ENCODE measurements around the gene VOPP1.
A peak's percentile ranks its signal among the peaks of the same experiment; 100 is the strongest.

VOPP1 gene

DNA sequence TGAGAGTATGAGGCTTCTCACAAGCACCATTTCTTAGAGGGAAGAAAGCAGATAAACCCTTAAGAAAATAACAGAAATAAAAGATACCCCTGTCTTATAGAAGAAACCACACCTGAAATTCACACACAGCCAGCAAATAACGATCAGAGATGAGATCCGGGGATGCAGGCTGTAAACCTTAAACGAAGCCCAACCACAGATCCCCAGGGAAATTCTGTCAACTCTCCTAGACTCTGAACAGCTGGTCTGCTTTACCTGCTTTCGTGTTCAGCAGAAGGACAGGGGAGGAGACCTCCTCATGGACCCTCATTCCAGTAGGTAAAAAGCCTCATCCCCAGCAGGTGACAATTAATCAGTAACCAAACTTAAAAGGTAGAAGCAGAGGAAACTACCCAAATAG is 45.0 kb downstream of the VOPP1 start:
- Histone ChIP-seq H3K9me3 (no peaks in the 10 kb centered on the region), H3K4me3 (no peak overlapping the region), H3K4me1 (peaks cover 14% of the 10 kb centered on the region), H3K36me3 (replicated peaks) (no peaks in the 10 kb centered on the region), H3K27me3 (ENCODE audit: low read depth) (no peaks in the 10 kb centered on the region)
- DNase-seq (ENCODE audit: low spot score in 2 of 2): peak in 1 of 2 experiments; percentile 6
- in situ Hi-C loops (cut with MboI; ENCODE audit: low sequenced_read_pairs): no loop called here

DNA sequence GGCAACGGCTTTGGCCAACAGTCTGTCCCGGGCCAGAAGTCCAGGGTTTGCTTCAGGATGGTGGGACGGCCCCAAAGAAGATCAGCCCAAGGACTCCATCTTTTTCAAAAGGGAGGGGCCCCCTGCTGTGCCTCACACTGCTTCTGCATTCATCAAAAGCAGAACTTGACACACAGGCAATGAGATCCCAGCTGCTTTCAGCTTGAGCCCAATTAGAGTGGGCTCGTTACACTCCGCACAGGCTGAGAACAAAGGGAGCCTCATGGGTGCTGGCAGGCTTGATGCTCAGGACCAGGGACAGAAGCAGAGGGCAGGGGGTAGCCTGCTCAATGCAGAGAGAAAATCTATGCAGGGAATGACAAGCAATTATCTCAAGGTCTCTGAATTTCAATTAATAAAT is 45.5 kb downstream of the VOPP1 start:
- Histone ChIP-seq H3K36me3 (replicated peaks) (no peaks in the 10 kb centered on the region), H3K9me3 (no peaks in the 10 kb centered on the region), H3K4me1 (peaks cover 14% of the 10 kb centered on the region), H3K27me3 (ENCODE audit: low read depth) (no peaks in the 10 kb centered on the region), H3K4me3 (no peak overlapping the region)
- in situ Hi-C loops (cut with MboI; ENCODE audit: low sequenced_read_pairs): no loop called here
- peak; percentile 69 to 75 for DNase-seq (ENCODE audit: low spot score in 2 of 2)

DNA sequence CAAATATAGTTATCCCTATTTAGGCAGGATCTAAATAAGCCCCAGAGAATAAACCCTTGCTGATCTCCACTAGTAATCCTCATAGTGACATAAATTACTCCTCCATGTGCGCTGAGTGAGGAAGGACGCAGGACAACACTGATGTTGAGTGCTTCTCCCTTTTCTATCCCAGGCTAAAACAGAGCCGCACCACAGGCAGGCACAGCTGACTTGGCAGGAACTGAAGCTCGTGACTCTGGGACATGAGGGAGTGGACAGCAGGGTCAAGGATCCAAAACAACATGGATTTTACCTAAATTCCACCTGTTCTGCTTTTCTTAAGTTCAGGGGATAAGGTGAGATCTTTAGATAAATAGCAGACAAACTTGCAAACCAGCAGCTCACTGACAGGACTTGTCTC is 46.0 kb downstream of the VOPP1 start:
- H3K36me3 ChIP-seq (replicated peaks): no peaks in the 10 kb centered on the region
- DNase-seq (ENCODE audit: low spot score in 2 of 2): no peak
- no peaks in the 10 kb centered on the region for H3K27me3 ChIP-seq (ENCODE audit: low read depth)
- in situ Hi-C loops (cut with MboI; ENCODE audit: low sequenced_read_pairs): no loop called here
- H3K4me1 ChIP-seq: peaks cover 14% of the 10 kb centered on the region
- no peak overlapping the region for H3K4me3 ChIP-seq
- H3K9me3 ChIP-seq: no peaks in the 10 kb centered on the region

DNA sequence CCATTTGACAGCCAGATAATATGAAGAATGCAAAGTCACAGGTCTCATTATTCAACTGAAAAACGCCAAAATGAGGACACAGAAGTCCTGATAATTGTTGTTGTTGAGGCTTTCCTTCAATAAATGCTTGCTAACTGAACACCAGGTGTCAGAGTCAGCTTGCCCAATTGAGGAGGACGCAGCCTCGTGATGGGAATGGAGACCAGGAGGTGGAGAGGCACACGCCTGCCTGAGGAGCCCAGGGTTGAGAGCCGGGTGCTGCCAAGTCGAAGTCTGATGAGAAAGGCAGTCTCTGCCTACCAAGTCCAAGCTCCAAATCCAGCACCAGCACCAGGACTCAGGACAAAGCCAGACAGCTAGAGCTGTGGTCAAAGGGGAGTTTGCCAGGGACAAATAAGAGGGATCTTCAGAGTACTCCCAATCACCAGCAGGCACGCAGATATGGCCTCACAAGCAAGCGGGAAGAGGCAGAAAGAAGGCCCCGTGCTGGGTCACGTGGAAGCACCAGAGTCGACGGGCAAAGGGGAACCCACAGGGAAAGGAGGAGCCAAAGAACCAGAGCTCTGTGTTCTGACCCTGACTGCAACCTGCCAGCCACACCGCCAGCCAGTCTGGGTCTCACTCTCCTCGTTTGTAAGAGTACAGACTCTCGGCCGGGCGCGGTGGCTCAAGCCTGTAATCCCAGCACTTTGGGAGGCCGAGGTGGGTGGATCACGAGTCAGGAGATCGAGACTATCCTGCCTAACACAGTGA is 47.6 kb downstream of the VOPP1 start:
- no peak overlapping the region for H3K4me3 ChIP-seq
- no peaks in the 10 kb centered on the region for H3K27me3 ChIP-seq (ENCODE audit: low read depth)
- in situ Hi-C loops (cut with MboI; ENCODE audit: low sequenced_read_pairs): no loop called here
- peaks cover 14% of the 10 kb centered on the region for H3K4me1 ChIP-seq
- no peaks in the 10 kb centered on the region for H3K9me3 ChIP-seq
- no peak for DNase-seq (ENCODE audit: low spot score in 2 of 2)
- no peaks in the 10 kb centered on the region for H3K36me3 ChIP-seq (replicated peaks)

DNA sequence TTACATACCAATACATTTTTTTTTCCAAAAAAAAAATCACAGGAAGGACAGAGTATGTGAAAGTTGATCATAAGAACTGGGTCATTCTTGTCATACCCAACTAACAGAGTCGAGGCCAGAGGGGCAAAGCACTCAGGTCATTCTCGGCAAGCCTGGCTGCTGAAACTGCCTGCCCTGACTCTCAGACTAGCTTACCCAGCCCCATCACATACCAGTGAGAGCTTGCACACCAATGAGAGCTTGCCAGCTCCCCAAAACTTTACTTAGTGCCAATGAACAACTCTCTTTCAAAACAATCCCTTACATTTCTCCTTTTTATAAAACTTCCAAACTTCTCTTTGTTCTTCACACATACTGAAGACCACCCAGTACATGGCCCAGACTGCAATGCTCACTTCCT is 48.9 kb downstream of the VOPP1 start:
- Histone ChIP-seq H3K36me3 (replicated peaks) (no peaks in the 10 kb centered on the region), H3K4me3 (no peak overlapping the region), H3K4me1 (peaks cover 14% of the 10 kb centered on the region), H3K9me3 (no peaks in the 10 kb centered on the region), H3K27me3 (ENCODE audit: low read depth) (no peaks in the 10 kb centered on the region)
- in situ Hi-C loops (cut with MboI; ENCODE audit: low sequenced_read_pairs): no loop called here
- no peak for DNase-seq (ENCODE audit: low spot score in 2 of 2)

DNA sequence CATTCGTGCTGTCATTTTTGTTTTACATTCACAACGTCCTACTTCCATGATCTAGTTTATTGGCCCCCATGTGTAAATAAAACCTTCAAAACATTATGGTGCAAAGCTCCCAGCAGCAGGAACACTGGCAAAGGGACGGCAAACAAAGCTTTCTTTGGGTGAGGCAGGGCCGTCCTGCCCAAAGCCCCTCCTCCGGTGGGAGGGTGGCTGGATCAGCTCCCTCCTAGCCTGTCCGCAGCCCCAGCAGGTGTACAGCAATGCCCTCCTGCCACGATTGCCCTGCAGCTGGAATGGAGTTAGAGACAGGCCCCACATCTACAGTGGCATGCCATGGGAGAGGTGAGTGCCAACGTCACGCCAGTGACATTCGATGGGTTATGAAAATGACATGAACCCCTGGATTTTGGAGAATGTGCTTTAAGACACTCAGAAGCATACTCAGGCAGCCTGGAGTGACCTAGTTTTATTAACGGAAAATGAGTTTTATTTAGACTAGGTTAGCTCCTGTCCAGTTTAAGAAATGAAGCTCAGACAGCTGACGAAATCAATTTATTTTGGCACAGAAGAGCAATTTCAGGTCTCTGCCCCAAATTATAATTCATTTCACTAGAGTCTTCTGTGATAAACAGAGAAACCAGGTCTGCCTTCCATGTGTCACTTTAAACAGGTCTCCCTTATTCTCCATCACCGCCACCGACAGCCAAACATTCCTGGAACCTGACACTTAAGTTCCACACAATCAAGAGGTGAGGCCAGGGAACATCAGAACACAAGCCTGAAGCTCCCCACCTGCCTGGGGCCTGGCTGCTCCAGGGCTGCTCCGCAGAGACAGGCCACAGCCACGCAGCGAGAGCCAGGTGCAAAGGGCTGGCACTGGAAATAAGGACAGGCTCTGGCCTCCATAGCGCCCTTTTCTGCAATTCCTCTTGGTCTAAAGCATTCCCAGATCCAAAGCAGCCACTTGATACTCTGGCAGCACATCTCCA is 50.1 kb downstream of the VOPP1 start:
- no peaks in the 10 kb centered on the region for H3K9me3 ChIP-seq
- H3K36me3 ChIP-seq (replicated peaks): no peaks in the 10 kb centered on the region; the same call in 1 of the 2 replicates
- no peaks in the 10 kb centered on the region for H3K27me3 ChIP-seq (ENCODE audit: low read depth)
- peaks cover 10% of the 10 kb centered on the region for H3K4me1 ChIP-seq
- DNase-seq (ENCODE audit: low spot score in 2 of 2): no peak
- in situ Hi-C loops (cut with MboI; ENCODE audit: low sequenced_read_pairs): no loop called here
- no peak overlapping the region for H3K4me3 ChIP-seq

DNA sequence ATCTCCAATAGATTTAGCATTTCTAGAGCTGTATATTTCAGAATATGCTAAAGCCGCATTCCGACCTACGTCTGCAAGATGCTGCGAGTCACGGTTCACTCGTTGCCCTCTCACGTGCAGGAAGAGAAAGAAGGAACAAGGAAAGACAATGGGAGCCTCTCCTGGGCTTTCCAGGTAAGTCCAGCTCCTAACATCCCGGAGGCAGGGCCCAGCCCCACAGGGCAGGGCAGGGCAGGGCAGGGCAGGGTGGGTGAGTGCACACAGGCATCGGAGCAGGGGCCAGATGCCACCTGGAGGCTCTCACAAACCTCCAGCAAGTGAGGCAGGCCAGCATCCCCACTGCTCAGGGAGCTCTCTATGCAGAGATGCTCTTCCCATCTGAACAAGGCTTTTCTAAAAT is 50.8 kb downstream of the VOPP1 start:
- Histone ChIP-seq H3K9me3 (no peaks in the 10 kb centered on the region), H3K4me3 (no peak overlapping the region), H3K36me3 (replicated peaks) (no peaks in the 10 kb centered on the region; the same call in 1 of the 2 replicates), H3K27me3 (ENCODE audit: low read depth) (no peaks in the 10 kb centered on the region), H3K4me1 (peaks cover 4% of the 10 kb centered on the region; the same call in 1 of the 2 replicates)
- in situ Hi-C loops (cut with MboI; ENCODE audit: low sequenced_read_pairs): no loop called here
- DNase-seq (ENCODE audit: low spot score in 2 of 2): no peak

DNA sequence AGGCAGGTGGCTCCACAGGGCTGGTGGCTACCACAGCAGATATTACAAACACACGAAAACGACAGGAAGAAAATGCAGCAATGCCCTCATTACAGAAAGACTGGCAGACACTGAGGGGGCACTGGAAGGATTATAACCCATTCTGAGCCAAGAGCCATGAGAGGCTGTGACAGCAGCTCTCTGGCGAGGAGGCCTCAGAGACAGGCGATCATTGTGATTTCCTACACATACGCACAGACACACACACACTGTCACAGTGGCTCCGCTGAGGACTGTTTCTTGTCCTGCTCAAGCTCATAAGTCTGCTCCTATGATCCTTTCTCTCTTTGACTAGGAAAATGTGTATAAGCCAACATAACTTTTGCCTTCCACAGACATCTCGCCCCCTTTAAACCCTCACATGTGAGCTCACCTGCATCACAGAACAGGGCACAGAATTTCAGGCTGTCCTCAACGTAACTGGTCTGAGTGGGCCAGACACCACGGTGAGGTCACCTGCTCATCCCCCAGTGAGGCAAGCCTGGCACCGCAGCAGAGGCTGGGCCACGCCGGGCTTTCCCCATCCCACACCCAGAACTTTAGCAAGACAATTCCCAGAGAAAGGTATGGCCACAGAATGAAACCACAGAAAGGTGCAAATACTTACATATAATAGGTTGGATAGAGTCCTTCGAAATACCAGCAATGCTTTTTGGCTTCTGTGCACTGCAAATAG is 51.7 kb downstream of the VOPP1 start:
- no peaks in the 10 kb centered on the region for H3K9me3 ChIP-seq
- DNase-seq (ENCODE audit: low spot score in 2 of 2): no peak
- in situ Hi-C loops (cut with MboI; ENCODE audit: low sequenced_read_pairs): no loop called here
- no peaks in the 10 kb centered on the region for H3K27me3 ChIP-seq (ENCODE audit: low read depth)
- no peaks in the 10 kb centered on the region; the same call in 1 of the 2 replicates for H3K36me3 ChIP-seq (replicated peaks)
- H3K4me1 ChIP-seq: no peaks in the 10 kb centered on the region
- H3K4me3 ChIP-seq: no peak overlapping the region

DNA sequence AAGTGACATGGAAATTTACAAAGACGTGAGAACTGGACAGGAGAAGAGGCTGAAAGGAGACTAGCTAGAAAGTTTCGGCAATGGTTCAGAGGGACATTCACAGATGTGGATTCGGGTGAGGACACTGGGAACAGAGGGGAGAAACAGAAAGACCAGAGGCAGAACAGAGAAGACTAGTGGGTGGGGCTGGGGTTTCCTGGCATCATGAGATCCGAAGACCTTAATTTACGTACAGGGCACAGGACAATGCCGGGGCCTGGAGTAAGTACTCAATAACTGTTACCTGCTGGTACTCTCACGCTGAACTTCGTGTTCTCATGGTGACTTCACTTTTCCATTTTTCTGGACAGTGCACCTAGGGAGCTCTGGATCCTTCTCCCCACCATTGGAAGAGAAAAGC is 53.5 kb downstream of the VOPP1 start:
- no peaks in the 10 kb centered on the region for H3K4me1 ChIP-seq

DNA sequence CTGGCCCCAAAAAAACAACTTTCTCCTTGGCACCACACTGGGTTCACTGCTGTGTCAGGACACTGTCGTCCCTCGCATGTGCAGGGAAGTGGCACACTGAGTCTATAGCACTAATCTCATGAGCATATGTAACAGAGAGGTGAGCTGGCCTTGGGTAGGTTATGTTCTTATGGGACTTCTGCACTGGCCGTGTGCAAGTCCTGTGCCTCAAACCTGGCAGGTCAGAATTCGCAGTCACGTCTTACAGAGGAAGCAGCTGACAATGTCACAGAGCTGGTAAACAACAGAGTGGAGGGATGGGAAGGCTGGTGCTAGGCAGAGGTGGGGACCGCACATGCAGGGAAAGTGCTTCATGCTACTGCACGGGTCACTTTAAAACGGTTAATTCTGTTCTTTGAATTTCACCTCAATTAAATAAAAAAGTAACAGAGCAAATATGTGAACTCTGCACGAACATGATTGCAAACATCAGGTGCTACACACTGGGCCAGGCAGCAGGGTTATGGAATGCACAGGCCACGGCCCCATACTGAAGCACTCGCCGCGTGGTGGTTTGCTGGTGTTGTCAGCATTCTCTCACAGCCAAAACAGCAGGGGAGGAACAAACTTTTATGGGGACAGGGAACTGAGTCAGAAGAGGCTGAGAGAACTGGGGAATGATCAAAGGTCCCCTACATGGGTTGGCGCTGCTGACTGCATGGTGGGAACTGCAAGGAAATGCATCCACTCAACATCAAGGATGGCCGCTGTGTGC is 54.2 kb downstream of the VOPP1 start:
- no peak for DNase-seq (ENCODE audit: low spot score in 2 of 2)
- Histone ChIP-seq H3K27me3 (ENCODE audit: low read depth) (no peaks in the 10 kb centered on the region), H3K4me3 (no peak overlapping the region), H3K9me3 (no peaks in the 10 kb centered on the region), H3K4me1 (no peaks in the 10 kb centered on the region), H3K36me3 (replicated peaks) (no peaks in the 10 kb centered on the region; the same call in 1 of the 2 replicates)
- in situ Hi-C loops (cut with MboI; ENCODE audit: low sequenced_read_pairs): no loop called here

More for the DNA sequence above, 53.5 kb downstream of the VOPP1 start:
- DNase-seq (ENCODE audit: low spot score in 2 of 2): no peak
- H3K27me3 ChIP-seq (ENCODE audit: low read depth): no peaks in the 10 kb centered on the region
- no peak overlapping the region for H3K4me3 ChIP-seq
- H3K9me3 ChIP-seq: no peaks in the 10 kb centered on the region
- in situ Hi-C loops (cut with MboI; ENCODE audit: low sequenced_read_pairs): no loop called here
- H3K36me3 ChIP-seq (replicated peaks): no peaks in the 10 kb centered on the region; the same call in 1 of the 2 replicates

DNA sequence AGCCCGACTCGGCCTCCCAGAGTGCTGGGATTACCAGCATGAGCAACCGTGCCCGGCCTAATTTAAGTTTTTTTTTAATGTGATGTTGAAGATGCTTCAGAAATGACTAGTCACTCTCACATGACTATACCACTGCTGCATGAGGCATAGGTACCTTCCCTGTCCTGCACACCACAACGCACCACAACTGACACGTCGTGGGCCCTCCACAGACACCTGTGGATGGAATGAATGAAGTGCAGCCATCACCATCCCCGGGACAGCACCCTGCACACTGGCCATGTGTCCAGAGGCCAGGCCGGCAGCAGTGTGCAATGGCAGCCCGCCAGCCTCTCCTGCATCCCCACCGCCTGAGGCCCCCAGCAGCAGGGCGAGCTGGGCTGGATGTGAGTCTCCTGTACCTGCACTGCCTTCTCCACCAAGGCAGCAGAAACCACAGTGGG is 55.1 kb downstream of the VOPP1 start:
- in situ Hi-C loops (cut with MboI; ENCODE audit: low sequenced_read_pairs): no loop called here
- no peak for DNase-seq (ENCODE audit: low spot score in 2 of 2)
- H3K4me1 ChIP-seq: no peaks in the 10 kb centered on the region
- no peaks in the 10 kb centered on the region; the same call in 1 of the 2 replicates for H3K36me3 ChIP-seq (replicated peaks)
- H3K4me3 ChIP-seq: no peak overlapping the region
- no peaks in the 10 kb centered on the region for H3K27me3 ChIP-seq (ENCODE audit: low read depth)
- H3K9me3 ChIP-seq: no peaks in the 10 kb centered on the region

DNA sequence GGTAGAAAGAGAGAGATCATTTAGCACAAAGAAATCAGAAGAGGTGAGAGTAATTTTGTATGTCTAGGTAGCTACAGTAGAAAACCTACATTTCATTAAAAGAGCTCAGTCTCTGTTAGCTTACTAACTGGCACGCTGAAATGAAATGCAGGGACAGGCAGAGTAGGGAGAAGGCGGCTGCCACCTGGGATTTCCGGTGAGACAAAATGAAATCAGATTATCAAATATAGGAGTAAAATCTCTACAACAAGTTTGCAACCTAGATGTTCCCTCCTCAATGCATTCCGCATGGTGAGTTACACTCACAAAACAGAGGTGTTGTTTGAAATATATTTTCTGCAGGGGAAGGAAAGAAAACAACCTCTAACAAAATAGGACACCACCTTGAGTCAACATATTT is 55.9 kb downstream of the VOPP1 start:
- H3K4me1 ChIP-seq: no peaks in the 10 kb centered on the region
- H3K4me3 ChIP-seq: no peak overlapping the region
- no peak for DNase-seq (ENCODE audit: low spot score in 2 of 2)
- H3K9me3 ChIP-seq: no peaks in the 10 kb centered on the region
- no peaks in the 10 kb centered on the region for H3K27me3 ChIP-seq (ENCODE audit: low read depth)
- H3K36me3 ChIP-seq (replicated peaks): no peaks in the 10 kb centered on the region; the same call in 1 of the 2 replicates
- in situ Hi-C loops (cut with MboI; ENCODE audit: low sequenced_read_pairs): no loop called here
